Esophagus muscularis mucosa (tissue), 3 donors: Measurements from ENCODE around the gene CALM1.

Source experiments
- POLR2AphosphoS5 ChIP-seq, 2 donors: sonication (generic); formaldehyde crosslinking; IDR thresholded peaks; one replicate each; pipeline ENCODE4 v1.6.1; 2017; ENCODE audit warnings: antibody characterized with exemption in 2 of 2
- TF ChIP-seq, protein P1 (sequence below), 3 experiments: fragments of 200-600 bp in 2 of 3; fragments of 450-650 bp in 1 of 3; sonication (generic) in 2 of 3; IDR thresholded peaks; one replicate each; pipeline ENCODE4 v1.5.1; 2017 to 2019; ENCODE audit warnings: antibody characterized with exemption in 3 of 3, mild to moderate bottlenecking in 2 of 3, moderate library complexity in 1 of 3

DNA sequence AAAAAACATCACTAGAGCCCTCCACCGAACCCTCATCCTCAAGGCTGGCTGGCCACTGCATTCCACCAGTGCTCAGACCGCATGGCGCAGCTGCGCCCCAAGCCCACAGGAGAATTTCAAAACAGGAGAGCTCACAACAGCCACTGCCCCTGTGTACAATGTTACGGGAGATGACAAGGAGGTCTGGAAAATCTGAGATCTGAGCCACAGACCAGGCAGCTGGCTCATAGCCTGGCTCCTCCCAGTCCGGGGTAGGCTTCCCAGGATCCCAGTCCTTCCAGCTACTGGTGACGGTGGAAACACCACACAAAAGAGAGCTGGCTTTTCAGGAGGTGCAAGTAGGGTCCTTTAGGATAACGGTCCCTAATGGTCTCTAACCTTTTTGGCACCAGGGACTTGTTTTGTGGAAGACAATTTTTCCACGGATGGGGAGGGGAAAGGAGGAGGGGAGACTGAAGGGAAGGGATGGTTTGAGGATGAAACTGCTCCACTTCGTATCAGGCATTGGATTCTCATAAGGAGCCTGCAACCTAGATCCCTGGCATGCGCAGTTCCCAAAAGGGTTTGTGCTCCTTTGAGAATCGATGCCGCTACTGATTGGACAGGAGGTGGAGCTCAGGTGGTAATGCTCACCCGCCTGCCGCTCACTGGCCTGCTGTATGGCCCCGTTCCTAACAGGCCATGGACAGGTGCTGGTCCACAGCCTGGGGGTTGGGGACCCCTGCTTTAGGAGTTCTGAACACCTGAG is 42.1 kb upstream of the CALM1 start:
- TF ChIP-seq, protein P1, sequence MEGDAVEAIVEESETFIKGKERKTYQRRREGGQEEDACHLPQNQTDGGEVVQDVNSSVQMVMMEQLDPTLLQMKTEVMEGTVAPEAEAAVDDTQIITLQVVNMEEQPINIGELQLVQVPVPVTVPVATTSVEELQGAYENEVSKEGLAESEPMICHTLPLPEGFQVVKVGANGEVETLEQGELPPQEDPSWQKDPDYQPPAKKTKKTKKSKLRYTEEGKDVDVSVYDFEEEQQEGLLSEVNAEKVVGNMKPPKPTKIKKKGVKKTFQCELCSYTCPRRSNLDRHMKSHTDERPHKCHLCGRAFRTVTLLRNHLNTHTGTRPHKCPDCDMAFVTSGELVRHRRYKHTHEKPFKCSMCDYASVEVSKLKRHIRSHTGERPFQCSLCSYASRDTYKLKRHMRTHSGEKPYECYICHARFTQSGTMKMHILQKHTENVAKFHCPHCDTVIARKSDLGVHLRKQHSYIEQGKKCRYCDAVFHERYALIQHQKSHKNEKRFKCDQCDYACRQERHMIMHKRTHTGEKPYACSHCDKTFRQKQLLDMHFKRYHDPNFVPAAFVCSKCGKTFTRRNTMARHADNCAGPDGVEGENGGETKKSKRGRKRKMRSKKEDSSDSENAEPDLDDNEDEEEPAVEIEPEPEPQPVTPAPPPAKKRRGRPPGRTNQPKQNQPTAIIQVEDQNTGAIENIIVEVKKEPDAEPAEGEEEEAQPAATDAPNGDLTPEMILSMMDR (IDR thresholded peaks at IDR 0.05) = no peak
- TF ChIP-seq POLR2AphosphoS5 (IDR thresholded peaks at IDR 0.05) = no peak
